Astrocyte (in vitro differentiated cells and primary cell): ENCODE measurements around the gene NDUFA11. TPM values are rescaled to one million over a fixed set of nuclear protein-coding genes. Genes with fewer than 3 reads are reported as not detected.

Experiments used
- DNase-seq: peaks from one replicate; pipeline ENCODE4 v3.0.0-alpha.2; 2010; ENCODE audit warnings: low read depth
- FAIRE-seq: peaks from 2 replicates; lab custom pipeline; 2011; peaks lifted over from hg19 to GRCh38; lab: Jason Lieb, UNC
- H2AFZ ChIP-seq: 2 replicates; pipeline ENCODE4 v1.6.0; 2012; ENCODE audit warnings: low read depth, low read length, inconsistent platforms
- H3K27ac ChIP-seq: 2 replicates; pipeline ENCODE4 v1.5.1; 2011; ENCODE audit warnings: low read depth, low read length, inconsistent platforms
- H3K27me3 ChIP-seq: 2 replicates; pipeline ENCODE4 v1.6.0; 2011; ENCODE audit warnings: low read length, inconsistent platforms; ENCODE audit not compliant: insufficient read depth
- H3K36me3 ChIP-seq: 2 replicates; pipeline ENCODE4 v1.5.1; 2011; ENCODE audit warnings: low read length, inconsistent platforms; ENCODE audit not compliant: insufficient read depth
- H3K4me1 ChIP-seq: 2 replicates; pipeline ENCODE4 v1.5.1; 2011; ENCODE audit warnings: low read length, inconsistent platforms; ENCODE audit not compliant: insufficient read depth
- H3K4me2 ChIP-seq: 2 replicates; pipeline ENCODE4 v1.6.0; 2012; ENCODE audit warnings: low read length, inconsistent platforms
- H3K4me3 ChIP-seq: 2 replicates; pipeline ENCODE4 v1.5.1; 2011; ENCODE audit warnings: low read depth, mild to moderate bottlenecking, low read length, inconsistent platforms; ENCODE audit not compliant: insufficient read depth
- H3K79me2 ChIP-seq: 2 replicates; pipeline ENCODE4 v1.6.0; 2012; ENCODE audit warnings: mild to moderate bottlenecking, low read length, inconsistent platforms; ENCODE audit not compliant: insufficient read depth
- H3K9ac ChIP-seq: 2 replicates; pipeline ENCODE4 v1.6.0; 2012; ENCODE audit warnings: mild to moderate bottlenecking, low read length, inconsistent platforms
- H3K9me3 ChIP-seq: 2 replicates; pipeline ENCODE4 v1.5.1; 2012; ENCODE audit warnings: low read depth, mild to moderate bottlenecking, low read length, inconsistent platforms; ENCODE audit not compliant: insufficient read depth
- H4K20me1 ChIP-seq: 2 replicates; pipeline ENCODE4 v1.6.0; 2012; ENCODE audit warnings: low read length, inconsistent platforms; ENCODE audit not compliant: insufficient read depth
- H3K27ac Mint-ChIP-seq: one replicate; pipeline ENCODE4 v1.8.0; 2021; ENCODE audit warnings: mild to moderate bottlenecking, mixed read lengths; ENCODE audit not compliant: unreplicated experiment
- H3K27me3 Mint-ChIP-seq: one replicate; pipeline ENCODE4 v1.8.0; 2021; ENCODE audit warnings: low read depth, mixed read lengths; ENCODE audit not compliant: unreplicated experiment
- H3K36me3 Mint-ChIP-seq: one replicate; pipeline ENCODE4 v1.8.0; 2021; ENCODE audit warnings: low read depth, mixed read lengths; ENCODE audit not compliant: unreplicated experiment
- H3K4me1 Mint-ChIP-seq: one replicate; pipeline ENCODE4 v1.8.0; 2021; ENCODE audit warnings: low read depth, mixed read lengths; ENCODE audit not compliant: unreplicated experiment
- H3K4me3 Mint-ChIP-seq: one replicate; pipeline ENCODE4 v1.8.0; 2021; ENCODE audit warnings: mild to moderate bottlenecking, moderate library complexity, mixed read lengths; ENCODE audit not compliant: unreplicated experiment
- H3K9me3 Mint-ChIP-seq: one replicate; pipeline ENCODE4 v1.8.0; 2021; ENCODE audit warnings: mild to moderate bottlenecking, mixed read lengths; ENCODE audit not compliant: unreplicated experiment
- CTCF ChIP-seq: IDR thresholded peaks from 2 replicates; pipeline ENCODE4 v1.5.1; 2011; ENCODE audit warnings: low read depth, mild to moderate bottlenecking, inconsistent platforms, low read length, moderate library complexity; ENCODE audit not compliant: insufficient read depth
- EZH2 ChIP-seq: IDR thresholded peaks from 2 replicates; pipeline ENCODE4 v1.6.1; 2012; ENCODE audit warnings: mild to moderate bottlenecking, low read length, inconsistent platforms; ENCODE audit not compliant: insufficient read depth
- total RNA-seq: library from RNA; stranded (reverse); gene quantifications from 2 replicates; pipeline ENCODE4 v1.2.1, GENCODE V29; 2021

Gene NDUFA11
- total RNA-seq, 1 donor from 2014 or later: 286 TPM

GRCh38 chr19:5897189-5897969, 6.2 kb downstream of the NDUFA11 start:
- H2AFZ ChIP-seq: no peak overlapping the region
- no peak overlapping the region for H3K4me3 Mint-ChIP-seq
- no peak overlapping the region for H3K27ac Mint-ChIP-seq
- no peak overlapping the region for H3K27ac ChIP-seq
- peaks cover 69% of the 10 kb centered on the region for H4K20me1 ChIP-seq
- no peak overlapping the region for H3K9ac ChIP-seq
- no peak overlapping the region for H3K4me3 ChIP-seq
- H3K27me3 ChIP-seq: no peaks in the 10 kb centered on the region
- peaks cover 5% of the 10 kb centered on the region for H3K36me3 ChIP-seq
- no peaks in the 10 kb centered on the region for H3K9me3 ChIP-seq
- peaks cover 5% of the 10 kb centered on the region for H3K4me1 ChIP-seq
- H3K79me2 ChIP-seq: peaks cover 48% of the 10 kb centered on the region
- H3K36me3 Mint-ChIP-seq: peaks cover 7% of the 10 kb centered on the region
- H3K4me1 Mint-ChIP-seq: peaks cover 3% of the 10 kb centered on the region
- DNase-seq (no peak), FAIRE-seq (no peak)
- H3K27me3 Mint-ChIP-seq: no peaks in the 10 kb centered on the region
- no peaks in the 10 kb centered on the region for H3K9me3 Mint-ChIP-seq
- TF ChIP-seq EZH2 (no peak), CTCF (no peak)
- H3K4me2 ChIP-seq: no peak overlapping the region

GRCh38 chr19:5896365-5897076, 7.1 kb downstream of the NDUFA11 start:
- H3K27me3 Mint-ChIP-seq: no peaks in the 10 kb centered on the region
- Histone ChIP-seq H3K9ac (no peak overlapping the region), H3K36me3 (peaks cover 5% of the 10 kb centered on the region), H3K4me2 (no peak overlapping the region), H3K4me1 (peaks cover 8% of the 10 kb centered on the region), H2AFZ (no peak overlapping the region), H4K20me1 (peaks cover 66% of the 10 kb centered on the region), H3K27ac (no peak overlapping the region), H3K79me2 (peaks cover 41% of the 10 kb centered on the region), H3K27me3 (no peaks in the 10 kb centered on the region), H3K9me3 (no peaks in the 10 kb centered on the region), H3K4me3 (no peak overlapping the region)
- H3K27ac Mint-ChIP-seq: no peak overlapping the region
- FAIRE-seq (no peak), DNase-seq (no peak)
- H3K9me3 Mint-ChIP-seq: no peaks in the 10 kb centered on the region
- peaks cover 7% of the 10 kb centered on the region for H3K36me3 Mint-ChIP-seq
- no peaks in the 10 kb centered on the region for H3K4me1 Mint-ChIP-seq
- no peak for TF ChIP-seq CTCF
- TF ChIP-seq EZH2: no peak
- no peak overlapping the region for H3K4me3 Mint-ChIP-seq
